ENCODE results near the gene C15orf62. TPM values are rescaled to one million over a fixed set of nuclear protein-coding genes. Genes with fewer than 3 reads are reported as not detected.

Gene C15orf62, protein sequence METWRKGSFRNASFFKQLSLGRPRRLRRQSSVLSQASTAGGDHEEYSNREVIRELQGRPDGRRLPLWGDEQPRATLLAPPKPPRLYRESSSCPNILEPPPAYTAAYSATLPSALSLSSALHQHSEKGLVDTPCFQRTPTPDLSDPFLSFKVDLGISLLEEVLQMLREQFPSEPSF
- 0.11 TPM for polyA plus RNA-seq (2013, experiment 1 of 2)
- polyA plus RNA-seq (2013, experiment 2 of 2) = 0.04 TPM

DNA sequence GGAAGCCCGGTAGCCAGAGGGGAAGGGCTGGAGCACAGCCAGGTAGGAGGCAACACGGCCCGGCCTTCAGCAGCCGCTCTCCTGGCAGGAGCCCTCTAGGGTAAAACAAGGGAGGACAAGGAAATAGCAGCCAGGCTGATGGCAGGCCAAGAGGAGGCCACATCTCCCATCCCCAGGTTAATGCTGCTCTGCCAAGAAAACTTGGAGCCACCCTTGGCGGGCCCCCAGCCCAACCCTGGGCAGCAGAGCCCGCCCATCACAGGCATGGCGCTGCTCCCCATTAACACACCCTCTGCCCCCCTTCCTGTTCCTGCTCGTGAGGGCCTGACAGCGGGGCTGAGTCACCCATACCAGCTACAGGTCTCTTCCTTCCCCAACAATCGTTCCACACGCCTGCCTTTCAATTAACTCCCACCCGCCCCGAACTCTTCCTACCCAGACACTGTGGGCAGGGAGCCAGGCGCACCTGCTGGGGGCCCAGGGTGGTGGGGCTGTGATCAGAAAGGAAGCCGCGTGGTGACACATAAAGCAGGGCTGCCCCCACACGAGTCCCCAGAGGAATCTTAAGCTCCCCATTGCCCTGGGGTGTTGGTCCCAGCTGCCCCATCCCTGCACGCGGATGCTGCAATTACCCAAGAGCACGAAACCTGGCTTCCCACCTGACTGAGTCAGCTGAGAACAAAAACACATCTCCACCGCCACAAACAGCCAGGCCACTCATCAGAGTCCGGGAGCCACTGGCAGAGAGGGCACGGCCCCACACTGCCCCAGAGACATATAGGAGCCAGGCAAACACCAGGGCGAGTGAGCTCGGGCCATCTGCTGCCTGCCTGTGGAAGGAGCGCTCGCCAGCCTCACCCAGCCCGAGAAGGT, at the start of gene C15orf62:
C15orf62 (plus strand) TSS at position 707 of the 873 bp plus-strand sequence. CDS start 516 bp downstream, outside the sequence.
- H3K4me1 ChIP-seq (ENCODE audit: control insufficient read depth, insufficient read depth, low read depth, low read length) = peaks cover 68% of the 10 kb centered on the region
- H2BK120ac ChIP-seq (ENCODE audit: low read depth, low read length) = no peak within 1 kb of the TSS
- peak within 1 kb of the TSS; percentile 78 for H3K27ac ChIP-seq (ENCODE audit: low read length, poor library complexity, severe bottlenecking)
- H3K36me3 ChIP-seq (ENCODE audit: control insufficient read depth in 1 of 2, insufficient read depth in 2 of 2, low read depth in 1 of 2, low read length in 2 of 2) = peaks cover 35 to 49% of the 10 kb centered on the region in 2 experiments
- 85% methylated on average over 28 of the region's 28 CpGs for WGBS
- no peak within 1 kb of the TSS for H3K14ac ChIP-seq (ENCODE audit: low read length in 2 of 2)
- no peak within 1 kb of the TSS for H2AFZ ChIP-seq (ENCODE audit: low read depth, low read length)
- H2AK5ac ChIP-seq (ENCODE audit: low read length, severe bottlenecking) = peak within 1 kb of the TSS; percentile 67
- no peak within 1 kb of the TSS for H2BK15ac ChIP-seq (ENCODE audit: low read depth, poor library complexity, severe bottlenecking)
- no peak for DNase-seq
- H2BK12ac ChIP-seq (ENCODE audit: low read length in 2 of 2) = no peak within 1 kb of the TSS
- no peaks in the 10 kb centered on the region for H3K9me3 ChIP-seq (ENCODE audit: control insufficient read depth, low read length)
- no peak within 1 kb of the TSS for H4K91ac ChIP-seq (ENCODE audit: low read length)
- H3K4me2 ChIP-seq (ENCODE audit: low read length, poor library complexity, severe bottlenecking) = peak within 1 kb of the TSS; percentile 17
- H3K79me1 ChIP-seq (replicated peaks; ENCODE audit: low read length, poor library complexity, severe bottlenecking) = peaks cover 3% of the 10 kb centered on the region
- H3K18ac ChIP-seq (ENCODE audit: low read depth in 1 of 2, low read length in 2 of 2) = no peak within 1 kb of the TSS
- no peak within 1 kb of the TSS for H4K8ac ChIP-seq (ENCODE audit: low read length)
- no peak within 1 kb of the TSS for H3K9ac ChIP-seq (ENCODE audit: low read length)
- H3K4ac ChIP-seq (ENCODE audit: low read depth in 1 of 2, low read length in 2 of 2) = no peak within 1 kb of the TSS
- no peaks in the 10 kb centered on the region for H3K27me3 ChIP-seq (ENCODE audit: control insufficient read depth in 1 of 2, insufficient read depth in 1 of 2, low read length in 2 of 2)
- peak within 1 kb of the TSS in 1 of 2 experiments; percentile 23 for H3K23ac ChIP-seq (ENCODE audit: low read length in 2 of 2)
- no peak within 1 kb of the TSS for H3K4me3 ChIP-seq (ENCODE audit: insufficient read depth in 1 of 2, low read depth in 1 of 2, low read length in 2 of 2)
- no peak within 1 kb of the TSS for H2BK5ac ChIP-seq (ENCODE audit: low read depth, low read length, poor library complexity, severe bottlenecking)

DNA sequence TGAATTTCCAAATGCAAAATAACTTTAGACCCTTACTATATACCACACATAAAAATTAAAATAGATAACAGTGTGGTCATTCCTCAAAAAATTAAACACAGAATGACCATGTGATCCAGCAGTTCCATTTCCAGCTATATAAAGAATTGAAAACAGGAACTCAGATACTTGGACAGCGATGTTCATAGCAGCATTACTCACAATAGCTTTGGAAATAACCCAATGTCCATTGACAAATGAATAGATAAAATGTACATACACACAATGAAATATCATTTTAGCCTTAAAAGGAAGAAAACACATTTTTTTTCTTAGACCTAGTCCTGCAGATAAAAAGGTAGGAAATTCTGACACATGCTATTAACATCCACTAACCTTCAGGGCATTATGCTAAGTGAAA, 48.1 kb upstream of the C15orf62 start:
- Histone ChIP-seq H2BK15ac (ENCODE audit: low read depth, poor library complexity, severe bottlenecking) (no peak overlapping the region), H3K27ac (ENCODE audit: low read length, poor library complexity, severe bottlenecking) (no peak overlapping the region), H2BK120ac (ENCODE audit: low read depth, low read length) (no peak overlapping the region), H3K4me2 (ENCODE audit: low read length, poor library complexity, severe bottlenecking) (no peak overlapping the region), H4K91ac (ENCODE audit: low read length) (no peak overlapping the region), H3K4ac (ENCODE audit: low read depth in 1 of 2, low read length in 2 of 2) (no peak overlapping the region), H3K36me3 (ENCODE audit: control insufficient read depth in 1 of 2, insufficient read depth in 2 of 2, low read depth in 1 of 2, low read length in 2 of 2) (peaks cover 0 to 11% of the 10 kb centered on the region in 2 experiments), H2AK5ac (ENCODE audit: low read length, severe bottlenecking) (no peak overlapping the region), H3K4me3 (ENCODE audit: insufficient read depth in 1 of 2, low read depth in 1 of 2, low read length in 2 of 2) (no peak overlapping the region), H4K8ac (ENCODE audit: low read length) (no peak overlapping the region), H2BK5ac (ENCODE audit: low read depth, low read length, poor library complexity, severe bottlenecking) (no peak overlapping the region), H3K9ac (ENCODE audit: low read length) (no peak overlapping the region), H3K14ac (ENCODE audit: low read length in 2 of 2) (no peak overlapping the region), H2AFZ (ENCODE audit: low read depth, low read length) (no peak overlapping the region), H3K4me1 (ENCODE audit: control insufficient read depth, insufficient read depth, low read depth, low read length) (no peaks in the 10 kb centered on the region), H3K23ac (ENCODE audit: low read length in 2 of 2) (no peak overlapping the region), H3K79me1 (replicated peaks; ENCODE audit: low read length, poor library complexity, severe bottlenecking) (no peaks in the 10 kb centered on the region), H3K9me3 (ENCODE audit: control insufficient read depth, low read length) (no peaks in the 10 kb centered on the region), H3K18ac (ENCODE audit: low read depth in 1 of 2, low read length in 2 of 2) (no peak overlapping the region), H2BK12ac (ENCODE audit: low read length in 2 of 2) (no peak overlapping the region), H3K27me3 (ENCODE audit: control insufficient read depth in 1 of 2, insufficient read depth in 1 of 2, low read length in 2 of 2) (no peaks in the 10 kb centered on the region)
- no peak for DNase-seq
- WGBS = 100% methylated on average over 1 of the region's 1 CpG

DNA sequence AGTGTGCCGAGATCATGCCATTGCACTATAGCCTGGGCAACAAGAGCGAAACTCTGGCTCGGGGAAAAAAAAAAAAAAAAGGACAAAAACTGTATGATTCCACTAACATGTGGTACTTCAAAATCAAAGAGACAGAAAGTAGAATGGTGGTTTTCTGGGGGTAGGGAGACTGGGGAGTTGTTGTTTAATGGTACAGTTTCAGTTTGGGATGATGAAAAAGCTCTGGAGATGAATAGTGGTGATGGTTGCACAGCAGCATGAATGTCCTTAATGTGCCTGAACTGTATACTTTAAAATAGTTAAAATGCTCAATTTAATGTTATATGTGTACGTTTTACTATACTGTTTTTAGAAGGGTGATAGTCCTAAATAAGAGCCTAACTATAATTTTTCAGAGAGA, 47.4 kb upstream of the C15orf62 start:
- Histone ChIP-seq H3K36me3 (ENCODE audit: control insufficient read depth in 1 of 2, insufficient read depth in 2 of 2, low read depth in 1 of 2, low read length in 2 of 2) (peaks cover 0 to 11% of the 10 kb centered on the region in 2 experiments), H2BK120ac (ENCODE audit: low read depth, low read length) (no peak overlapping the region), H2BK12ac (ENCODE audit: low read length in 2 of 2) (no peak overlapping the region), H3K4me2 (ENCODE audit: low read length, poor library complexity, severe bottlenecking) (no peak overlapping the region), H3K9me3 (ENCODE audit: control insufficient read depth, low read length) (no peaks in the 10 kb centered on the region), H2AK5ac (ENCODE audit: low read length, severe bottlenecking) (no peak overlapping the region), H3K27me3 (ENCODE audit: control insufficient read depth in 1 of 2, insufficient read depth in 1 of 2, low read length in 2 of 2) (no peaks in the 10 kb centered on the region), H2BK15ac (ENCODE audit: low read depth, poor library complexity, severe bottlenecking) (no peak overlapping the region), H3K4ac (ENCODE audit: low read depth in 1 of 2, low read length in 2 of 2) (no peak overlapping the region), H3K18ac (ENCODE audit: low read depth in 1 of 2, low read length in 2 of 2) (no peak overlapping the region), H3K9ac (ENCODE audit: low read length) (no peak overlapping the region), H3K23ac (ENCODE audit: low read length in 2 of 2) (no peak overlapping the region), H2BK5ac (ENCODE audit: low read depth, low read length, poor library complexity, severe bottlenecking) (no peak overlapping the region), H3K4me3 (ENCODE audit: insufficient read depth in 1 of 2, low read depth in 1 of 2, low read length in 2 of 2) (no peak overlapping the region), H4K91ac (ENCODE audit: low read length) (no peak overlapping the region), H3K79me1 (replicated peaks; ENCODE audit: low read length, poor library complexity, severe bottlenecking) (no peaks in the 10 kb centered on the region), H3K14ac (ENCODE audit: low read length in 2 of 2) (no peak overlapping the region), H4K8ac (ENCODE audit: low read length) (no peak overlapping the region), H2AFZ (ENCODE audit: low read depth, low read length) (no peak overlapping the region), H3K4me1 (ENCODE audit: control insufficient read depth, insufficient read depth, low read depth, low read length) (no peaks in the 10 kb centered on the region), H3K27ac (ENCODE audit: low read length, poor library complexity, severe bottlenecking) (no peak overlapping the region)
- 93% methylated on average over 3 of the region's 4 CpGs for WGBS
- no peak for DNase-seq

DNA sequence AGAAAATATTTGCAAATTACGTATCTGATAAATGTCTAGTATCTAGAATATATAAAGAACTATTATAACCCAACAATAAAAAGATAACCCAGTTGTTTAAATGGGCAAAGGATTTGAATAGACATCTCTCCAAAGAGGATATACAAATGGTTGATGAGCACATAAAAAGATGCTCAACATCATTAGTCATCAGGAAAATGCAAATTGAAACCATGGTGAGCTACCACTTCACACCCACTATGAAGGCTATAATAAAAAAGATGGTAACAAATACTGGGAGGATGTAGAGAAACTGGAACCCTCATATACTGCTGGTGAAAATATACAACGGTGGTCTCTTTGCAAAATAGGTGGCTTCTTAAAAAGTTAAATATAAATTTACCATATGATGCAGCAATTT, 46.8 kb upstream of the C15orf62 start:
- Histone ChIP-seq H2AK5ac (ENCODE audit: low read length, severe bottlenecking) (no peak overlapping the region), H3K36me3 (ENCODE audit: control insufficient read depth in 1 of 2, insufficient read depth in 2 of 2, low read depth in 1 of 2, low read length in 2 of 2) (peaks cover 0 to 11% of the 10 kb centered on the region in 2 experiments), H2BK5ac (ENCODE audit: low read depth, low read length, poor library complexity, severe bottlenecking) (no peak overlapping the region), H3K4me1 (ENCODE audit: control insufficient read depth, insufficient read depth, low read depth, low read length) (no peaks in the 10 kb centered on the region), H3K4me3 (ENCODE audit: insufficient read depth in 1 of 2, low read depth in 1 of 2, low read length in 2 of 2) (no peak overlapping the region), H3K79me1 (replicated peaks; ENCODE audit: low read length, poor library complexity, severe bottlenecking) (no peaks in the 10 kb centered on the region), H2BK120ac (ENCODE audit: low read depth, low read length) (no peak overlapping the region), H2AFZ (ENCODE audit: low read depth, low read length) (no peak overlapping the region), H2BK12ac (ENCODE audit: low read length in 2 of 2) (no peak overlapping the region), H2BK15ac (ENCODE audit: low read depth, poor library complexity, severe bottlenecking) (no peak overlapping the region), H3K18ac (ENCODE audit: low read depth in 1 of 2, low read length in 2 of 2) (no peak overlapping the region), H3K9ac (ENCODE audit: low read length) (no peak overlapping the region), H4K91ac (ENCODE audit: low read length) (no peak overlapping the region), H3K27ac (ENCODE audit: low read length, poor library complexity, severe bottlenecking) (no peak overlapping the region), H3K14ac (ENCODE audit: low read length in 2 of 2) (no peak overlapping the region), H3K23ac (ENCODE audit: low read length in 2 of 2) (no peak overlapping the region), H4K8ac (ENCODE audit: low read length) (no peak overlapping the region), H3K4me2 (ENCODE audit: low read length, poor library complexity, severe bottlenecking) (no peak overlapping the region), H3K9me3 (ENCODE audit: control insufficient read depth, low read length) (no peaks in the 10 kb centered on the region), H3K4ac (ENCODE audit: low read depth in 1 of 2, low read length in 2 of 2) (no peak overlapping the region), H3K27me3 (ENCODE audit: control insufficient read depth in 1 of 2, insufficient read depth in 1 of 2, low read length in 2 of 2) (no peaks in the 10 kb centered on the region)
- DNase-seq = peak; percentile 12
- no CpG with 5 or more reads among the region's 2 CpGs for WGBS
